MM.1S (cell line): Measurements from ENCODE around the gene RANBP10.

ENCODE experiments used
- CTCF ChIP-seq: fragments of 300-600 bp; sonication (generic); IDR thresholded peaks from 2 replicates; pipeline ENCODE4 v1.5.1; 2016; ENCODE audit warnings: antibody characterized with exemption, low read length, mixed read lengths
- EZH2 ChIP-seq: fragments of 300-600 bp; sonication (generic); optimal IDR thresholded peaks from 2 replicates; pipeline ENCODE3; 2017; ENCODE audit warnings: low read depth, mild to moderate bottlenecking, antibody characterized with exemption, low read length, mixed read lengths
- EZH2phosphoT487 ChIP-seq: fragments of 300-600 bp; sonication (generic); IDR thresholded peaks from 2 replicates; pipeline ENCODE4 v1.6.1; 2018; ENCODE audit warnings: antibody characterized with exemption, low read length

- TF ChIP-seq EZH2phosphoT487, result no peak
- no peak for TF ChIP-seq CTCF
- no peak for TF ChIP-seq EZH2
Observed at GRCh38 chr16:67726106-67727034, 80.0 kb downstream of the RANBP10 start.
